Chondrocyte (in vitro differentiated cells): ENCODE measurements around the gene FAM227B. TPM values are rescaled to one million over a fixed set of nuclear protein-coding genes. Genes with fewer than 3 reads are reported as not detected.

ENCODE experiments used
- DNase-seq: peaks from one replicate; pipeline ENCODE4 v3.0.0; 2021; ENCODE audit warnings: mixed read lengths, low spot score
- H3K27ac Mint-ChIP-seq: one replicate; pipeline ENCODE4 v1.8.0; 2021; ENCODE audit warnings: mild to moderate bottlenecking, moderate library complexity, mixed read lengths; ENCODE audit not compliant: unreplicated experiment
- H3K27me3 Mint-ChIP-seq: 2 replicates; pipeline ENCODE4 v1.8.0; 2021; ENCODE audit warnings: low read depth, mixed read lengths
- H3K36me3 Mint-ChIP-seq: 2 replicates; pipeline ENCODE4 v1.8.0; 2021; ENCODE audit warnings: low read depth, mixed read lengths
- H3K4me1 Mint-ChIP-seq: 2 replicates; pipeline ENCODE4 v1.8.0; 2021; ENCODE audit warnings: low read depth, mild to moderate bottlenecking, mixed read lengths
- H3K4me3 Mint-ChIP-seq: one replicate; pipeline ENCODE4 v1.8.0; 2021; ENCODE audit warnings: mild to moderate bottlenecking, moderate library complexity, mixed read lengths; ENCODE audit not compliant: unreplicated experiment
- H3K9me3 Mint-ChIP-seq: 2 replicates; pipeline ENCODE4 v1.8.0; 2021; ENCODE audit warnings: low read depth, mixed read lengths
- total RNA-seq: library from RNA; stranded (reverse); gene quantifications from 3 replicates; pipeline ENCODE4 v1.2.1, GENCODE V29; 2021
- TF ChIP-seq, protein P1 (sequence below): fragments of 200-600 bp; sonication (generic); IDR thresholded peaks from 2 replicates; pipeline ENCODE4 v1.5.0; 2021; ENCODE audit warnings: antibody characterized with exemption, mild to moderate bottlenecking, moderate library complexity

The FAM227B gene
- total RNA-seq, 1 donor from 2014 or later: 2.2 TPM

DNA sequence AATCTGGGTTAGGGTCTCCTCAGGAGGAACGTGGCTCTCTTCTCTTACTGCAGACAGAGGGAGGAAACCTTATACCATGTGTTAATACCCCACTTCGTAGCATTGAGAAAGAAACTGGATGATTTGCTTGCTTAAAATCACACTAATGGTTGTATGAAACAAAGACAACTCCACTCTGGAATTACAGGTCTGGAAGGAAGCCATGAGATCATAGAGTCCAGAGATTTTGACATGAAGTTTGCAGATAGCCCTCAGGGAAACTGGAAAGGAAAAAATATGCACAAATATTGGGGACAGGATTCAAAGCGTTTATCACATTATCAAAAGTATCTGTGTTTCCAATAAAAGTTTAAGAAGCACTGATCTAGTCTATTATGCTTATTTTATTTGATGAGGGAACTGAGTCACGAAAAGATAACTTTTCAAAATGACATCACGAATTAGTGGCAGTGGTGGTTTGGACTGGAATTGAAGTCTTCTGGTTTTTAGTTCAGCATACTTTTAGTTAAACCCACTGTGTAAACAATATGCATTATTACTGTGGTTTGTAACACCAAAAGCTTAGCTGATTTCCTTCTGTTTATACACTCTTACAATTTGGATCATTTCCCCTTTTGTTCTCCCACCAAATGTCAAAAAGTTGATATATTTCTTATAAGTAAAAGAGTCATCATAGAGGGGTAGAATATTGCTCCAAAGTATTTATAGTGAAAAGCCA, 180.8 kb downstream of the FAM227B start:
- Mint-ChIP-seq H3K4me1 (peaks cover 45% of the 10 kb centered on the region), H3K27me3 (no peaks in the 10 kb centered on the region), H3K4me3 (no peak overlapping the region), H3K9me3 (peaks cover 2% of the 10 kb centered on the region), H3K27ac (no peak overlapping the region), H3K36me3 (no peaks in the 10 kb centered on the region)
- DNase-seq: no peak
- TF ChIP-seq, protein P1, sequence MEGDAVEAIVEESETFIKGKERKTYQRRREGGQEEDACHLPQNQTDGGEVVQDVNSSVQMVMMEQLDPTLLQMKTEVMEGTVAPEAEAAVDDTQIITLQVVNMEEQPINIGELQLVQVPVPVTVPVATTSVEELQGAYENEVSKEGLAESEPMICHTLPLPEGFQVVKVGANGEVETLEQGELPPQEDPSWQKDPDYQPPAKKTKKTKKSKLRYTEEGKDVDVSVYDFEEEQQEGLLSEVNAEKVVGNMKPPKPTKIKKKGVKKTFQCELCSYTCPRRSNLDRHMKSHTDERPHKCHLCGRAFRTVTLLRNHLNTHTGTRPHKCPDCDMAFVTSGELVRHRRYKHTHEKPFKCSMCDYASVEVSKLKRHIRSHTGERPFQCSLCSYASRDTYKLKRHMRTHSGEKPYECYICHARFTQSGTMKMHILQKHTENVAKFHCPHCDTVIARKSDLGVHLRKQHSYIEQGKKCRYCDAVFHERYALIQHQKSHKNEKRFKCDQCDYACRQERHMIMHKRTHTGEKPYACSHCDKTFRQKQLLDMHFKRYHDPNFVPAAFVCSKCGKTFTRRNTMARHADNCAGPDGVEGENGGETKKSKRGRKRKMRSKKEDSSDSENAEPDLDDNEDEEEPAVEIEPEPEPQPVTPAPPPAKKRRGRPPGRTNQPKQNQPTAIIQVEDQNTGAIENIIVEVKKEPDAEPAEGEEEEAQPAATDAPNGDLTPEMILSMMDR: no peak

DNA sequence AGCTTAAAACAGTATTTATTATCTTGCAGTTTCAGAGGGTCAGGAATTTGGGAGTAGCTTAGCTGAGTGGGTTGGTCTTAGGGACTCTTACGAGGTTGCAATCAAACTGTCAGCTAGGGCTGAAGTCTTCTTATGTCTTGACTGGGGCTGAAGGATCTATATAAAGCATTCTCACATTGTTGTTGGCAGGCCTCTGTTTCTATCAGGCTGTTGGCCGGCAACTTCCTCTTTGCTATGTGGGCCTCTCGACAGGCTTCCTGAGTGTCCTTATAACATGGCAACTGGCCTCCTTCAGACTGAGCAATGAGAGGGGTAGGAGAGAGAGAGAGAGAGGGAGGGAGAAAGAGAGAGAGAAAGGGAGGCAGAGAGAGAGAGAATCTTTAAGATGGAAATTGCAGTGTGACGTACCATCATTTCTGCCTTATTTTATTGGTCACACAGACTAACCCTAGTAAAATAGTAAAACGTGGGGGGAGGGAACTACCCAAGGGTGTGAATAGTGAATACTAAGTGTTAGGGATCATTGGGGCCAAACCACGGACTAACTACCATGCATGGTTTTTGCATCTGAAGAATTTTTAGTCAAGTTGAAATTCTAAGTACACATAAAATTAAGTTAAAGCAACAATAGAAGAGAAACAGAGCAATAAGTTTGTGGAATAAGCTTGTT, 181.5 kb downstream of the FAM227B start:
- TF ChIP-seq, protein P1: no peak
- DNase-seq: no peak
- Mint-ChIP-seq H3K36me3 (no peaks in the 10 kb centered on the region), H3K27ac (no peak overlapping the region), H3K4me1 (peaks cover 45% of the 10 kb centered on the region), H3K4me3 (no peak overlapping the region), H3K27me3 (no peaks in the 10 kb centered on the region), H3K9me3 (peaks cover 2% of the 10 kb centered on the region)

DNA sequence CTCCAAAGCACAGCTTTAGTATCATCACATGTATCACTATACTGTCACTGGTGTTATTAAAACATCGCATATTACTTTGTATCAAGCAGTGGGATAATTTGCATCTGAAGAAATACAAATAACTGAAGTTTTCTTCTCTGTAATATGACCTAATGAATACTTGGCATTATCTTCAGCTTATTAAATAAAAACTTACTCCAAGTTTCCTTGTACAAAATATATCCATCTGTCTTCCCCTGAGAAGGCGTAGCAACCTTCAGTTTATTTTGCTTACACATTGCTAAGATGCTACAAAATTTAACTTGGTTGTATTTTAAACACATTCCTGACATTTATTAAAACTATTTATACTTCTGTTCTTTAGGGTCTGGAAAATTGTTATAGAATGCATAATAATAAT, 183.9 kb downstream of the FAM227B start:
- no peak overlapping the region for H3K27ac Mint-ChIP-seq
- H3K4me1 Mint-ChIP-seq: peaks cover 45% of the 10 kb centered on the region
- TF ChIP-seq, protein P1: no peak
- no peak overlapping the region for H3K4me3 Mint-ChIP-seq
- H3K36me3 Mint-ChIP-seq: no peaks in the 10 kb centered on the region
- no peaks in the 10 kb centered on the region for H3K27me3 Mint-ChIP-seq
- peaks cover 2% of the 10 kb centered on the region for H3K9me3 Mint-ChIP-seq
- no peak for DNase-seq

DNA sequence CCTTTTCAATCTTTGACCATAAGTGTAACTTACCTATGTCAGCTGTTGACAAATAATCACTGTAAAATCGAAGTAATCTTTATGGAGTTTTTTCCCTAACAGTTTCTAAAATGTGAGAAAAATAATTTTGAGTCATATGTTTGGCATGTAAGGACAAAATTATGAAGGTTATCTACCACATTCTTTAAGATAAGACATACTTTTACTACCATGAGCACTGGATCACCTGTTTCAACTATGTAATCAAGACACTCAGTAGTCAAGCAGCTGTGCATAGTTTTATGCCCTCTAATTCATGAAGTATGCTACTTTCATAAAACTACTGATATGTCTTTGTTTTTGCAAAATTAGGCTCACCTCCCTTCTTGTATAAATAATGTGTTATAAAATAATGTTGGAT, 185.4 kb downstream of the FAM227B start:
- DNase-seq: no peak
- no peak overlapping the region for H3K4me3 Mint-ChIP-seq

DNA sequence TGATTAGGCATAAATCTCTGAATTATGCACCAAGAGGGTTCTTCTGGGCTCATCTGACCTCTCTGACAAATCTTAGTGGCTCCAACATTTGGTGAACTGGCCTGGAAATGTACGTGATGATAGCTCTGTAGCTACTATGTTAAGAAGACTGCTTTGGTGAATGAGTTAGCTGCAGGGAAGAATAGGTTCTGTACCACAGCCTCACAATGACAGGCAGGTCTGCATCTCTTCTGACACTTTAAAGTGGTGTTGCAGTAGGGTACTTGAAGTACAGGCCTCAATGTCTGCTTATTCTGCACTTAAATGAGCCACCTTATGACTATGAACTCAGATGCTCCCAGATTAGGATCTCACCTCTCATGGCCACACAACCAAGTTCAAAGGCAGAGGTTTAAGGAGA, 190.6 kb downstream of the FAM227B start:
- no peaks in the 10 kb centered on the region for H3K4me1 Mint-ChIP-seq
- H3K4me3 Mint-ChIP-seq: no peak overlapping the region
- no peak overlapping the region for H3K27ac Mint-ChIP-seq
- no peak for DNase-seq
- TF ChIP-seq, protein P1: no peak
- H3K27me3 Mint-ChIP-seq: no peaks in the 10 kb centered on the region
- no peaks in the 10 kb centered on the region for H3K36me3 Mint-ChIP-seq
- H3K9me3 Mint-ChIP-seq: no peaks in the 10 kb centered on the region

More for the DNA sequence above, 185.4 kb downstream of the FAM227B start:
- no peak overlapping the region for H3K27ac Mint-ChIP-seq
- H3K9me3 Mint-ChIP-seq: no peaks in the 10 kb centered on the region
- peaks cover 38% of the 10 kb centered on the region for H3K4me1 Mint-ChIP-seq
- H3K27me3 Mint-ChIP-seq: no peaks in the 10 kb centered on the region
- TF ChIP-seq, protein P1: no peak
- H3K36me3 Mint-ChIP-seq: no peaks in the 10 kb centered on the region
